ENCODE measurements around the gene CD74.

The CD74 gene

GRCh38 chr5:150361301-150361700 is 51.4 kb downstream of the CD74 start:
- no peak overlapping the region for H4K8ac ChIP-seq (ENCODE audit: low read depth, low read length)
- H3K27ac ChIP-seq (ENCODE audit: low read depth, low read length) = no peak overlapping the region
- no peak overlapping the region for H2AK5ac ChIP-seq (ENCODE audit: low read length)
- WGBS (ENCODE audit: extremely low coverage, insufficient coverage, insufficient read length) = no CpG with 5 or more reads among the region's 1 CpG
- no peak overlapping the region for H3K14ac ChIP-seq (ENCODE audit: low read length)
- peaks cover 11% of the 10 kb centered on the region for H3K79me1 ChIP-seq (ENCODE audit: low read length)
- H2BK120ac ChIP-seq (ENCODE audit: insufficient read depth, low read length, poor library complexity) = no peak overlapping the region
- H3K4ac ChIP-seq (ENCODE audit: low read depth, low read length) = peak overlapping the region; percentile 9
- no peaks in the 10 kb centered on the region for H3K9me3 ChIP-seq (ENCODE audit: insufficient read depth, low read depth, low read length)
- H3K4me3 ChIP-seq (ENCODE audit: low read depth, low read length) = no peak overlapping the region
- no peak overlapping the region for H2AFZ ChIP-seq (ENCODE audit: insufficient read depth, low read length, poor library complexity)
- H3K4me2 ChIP-seq (ENCODE audit: low read length) = no peak overlapping the region
- DNase-seq = no peak
- H3K27me3 ChIP-seq (ENCODE audit: insufficient read depth, low read length) = no peaks in the 10 kb centered on the region
- peaks cover 21 to 23% of the 10 kb centered on the region in 2 experiments for H3K4me1 ChIP-seq (ENCODE audit: control insufficient read depth in 1 of 2, insufficient read depth in 2 of 2, low read length in 2 of 2)
- H4K12ac ChIP-seq (ENCODE audit: low read depth, low read length) = no peak overlapping the region
- peaks cover 11% of the 10 kb centered on the region for H3K79me2 ChIP-seq (ENCODE audit: control insufficient read depth, insufficient read depth, low read length, poor library complexity)
- H3K9ac ChIP-seq (ENCODE audit: low read length) = no peak overlapping the region
- no peak overlapping the region for H2BK5ac ChIP-seq (ENCODE audit: low read depth, low read length, poor library complexity)
- peaks cover 26 to 42% of the 10 kb centered on the region in 2 experiments for H3K36me3 ChIP-seq (ENCODE audit: control insufficient read depth in 1 of 2, insufficient read depth in 2 of 2, low read length in 2 of 2)
- H2BK12ac ChIP-seq (ENCODE audit: low read length) = no peak overlapping the region
- H4K91ac ChIP-seq (ENCODE audit: low read depth, low read length) = no peak overlapping the region
- H3K18ac ChIP-seq (ENCODE audit: low read length) = no peak overlapping the region
- no peak overlapping the region for H3K23ac ChIP-seq (ENCODE audit: low read length)

GRCh38 chr5:150358261-150359095 is 54.2 kb downstream of the CD74 start:
- Histone ChIP-seq H3K27ac (ENCODE audit: low read depth, low read length) (peak overlapping the region; percentile 56), H3K18ac (ENCODE audit: low read length) (peak overlapping the region; percentile 89), H3K27me3 (ENCODE audit: insufficient read depth, low read length) (no peaks in the 10 kb centered on the region), H3K9me3 (ENCODE audit: insufficient read depth, low read depth, low read length) (no peaks in the 10 kb centered on the region), H2AK5ac (ENCODE audit: low read length) (peak overlapping the region; percentile 38), H4K8ac (ENCODE audit: low read depth, low read length) (peak overlapping the region; percentile 92), H4K91ac (ENCODE audit: low read depth, low read length) (peak overlapping the region; percentile 89), H3K4me3 (ENCODE audit: low read depth, low read length) (peak overlapping the region; percentile 97), H2BK120ac (ENCODE audit: insufficient read depth, low read length, poor library complexity) (peak overlapping the region; percentile 72), H3K14ac (ENCODE audit: low read length) (peak overlapping the region; percentile 92), H2AFZ (ENCODE audit: insufficient read depth, low read length, poor library complexity) (peak overlapping the region; percentile 61), H3K23ac (ENCODE audit: low read length) (no peak overlapping the region), H3K79me2 (ENCODE audit: control insufficient read depth, insufficient read depth, low read length, poor library complexity) (peaks cover 11% of the 10 kb centered on the region), H3K36me3 (ENCODE audit: control insufficient read depth in 1 of 2, insufficient read depth in 2 of 2, low read length in 2 of 2) (peaks cover 14 to 24% of the 10 kb centered on the region in 2 experiments), H3K79me1 (ENCODE audit: low read length) (peaks cover 11% of the 10 kb centered on the region), H4K12ac (ENCODE audit: low read depth, low read length) (peak overlapping the region; percentile 73), H2BK5ac (ENCODE audit: low read depth, low read length, poor library complexity) (peak overlapping the region; percentile 55), H3K9ac (ENCODE audit: low read length) (peak overlapping the region; percentile 89), H3K4me1 (ENCODE audit: control insufficient read depth in 1 of 2, insufficient read depth in 2 of 2, low read length in 2 of 2) (peaks cover 21 to 23% of the 10 kb centered on the region in 2 experiments), H3K4me2 (ENCODE audit: low read length) (peak overlapping the region; percentile 77), H2BK12ac (ENCODE audit: low read length) (no peak overlapping the region), H3K4ac (ENCODE audit: low read depth, low read length) (peak overlapping the region; percentile 97)
- WGBS (ENCODE audit: extremely low coverage, insufficient coverage, insufficient read length) = no CpG with 5 or more reads among the region's 23 CpGs
- no peak for DNase-seq

- Histone ChIP-seq H3K4me2 (ENCODE audit: low read length) (peak within 1 kb of the TSS; percentile 77), H4K12ac (ENCODE audit: low read depth, low read length) (peak within 1 kb of the TSS; percentile 73), H4K8ac (ENCODE audit: low read depth, low read length) (peak within 1 kb of the TSS; percentile 92), H3K14ac (ENCODE audit: low read length) (peak within 1 kb of the TSS; percentile 92), H3K79me2 (ENCODE audit: control insufficient read depth, insufficient read depth, low read length, poor library complexity) (peaks cover 11% of the 10 kb centered on the region), H3K9me3 (ENCODE audit: insufficient read depth, low read depth, low read length) (no peaks in the 10 kb centered on the region), H3K27me3 (ENCODE audit: insufficient read depth, low read length) (no peaks in the 10 kb centered on the region), H3K23ac (ENCODE audit: low read length) (no peak within 1 kb of the TSS), H3K27ac (ENCODE audit: low read depth, low read length) (peak within 1 kb of the TSS; percentile 56), H3K4me3 (ENCODE audit: low read depth, low read length) (peak within 1 kb of the TSS; percentile 97), H3K4me1 (ENCODE audit: control insufficient read depth in 1 of 2, insufficient read depth in 2 of 2, low read length in 2 of 2) (peaks cover 23 to 25% of the 10 kb centered on the region in 2 experiments), H3K4ac (ENCODE audit: low read depth, low read length) (peak within 1 kb of the TSS; percentile 97), H3K9ac (ENCODE audit: low read length) (peak within 1 kb of the TSS; percentile 89), H2BK120ac (ENCODE audit: insufficient read depth, low read length, poor library complexity) (peak within 1 kb of the TSS; percentile 72), H2AK5ac (ENCODE audit: low read length) (peak within 1 kb of the TSS; percentile 38), H3K36me3 (ENCODE audit: control insufficient read depth in 1 of 2, insufficient read depth in 2 of 2, low read length in 2 of 2) (peaks cover 8 to 17% of the 10 kb centered on the region in 2 experiments), H4K91ac (ENCODE audit: low read depth, low read length) (peak within 1 kb of the TSS; percentile 89), H3K18ac (ENCODE audit: low read length) (peak within 1 kb of the TSS; percentile 89), H2BK5ac (ENCODE audit: low read depth, low read length, poor library complexity) (peak within 1 kb of the TSS; percentile 55), H3K79me1 (ENCODE audit: low read length) (peaks cover 11% of the 10 kb centered on the region), H2AFZ (ENCODE audit: insufficient read depth, low read length, poor library complexity) (peak within 1 kb of the TSS; percentile 61), H2BK12ac (ENCODE audit: low read length) (no peak within 1 kb of the TSS)
- WGBS (ENCODE audit: extremely low coverage, insufficient coverage, insufficient read length) = no CpG with 5 or more reads among the region's 90 CpGs
- DNase-seq = peak; percentile 96 to 99
Observed at GRCh38 chr5:150357326-150358260, 55.1 kb downstream of the CD74 start, which contains the start of gene TCOF1. Gene TCOF1, plus strand, starts transcription at chr5:150357697. Its CDS starts 50 bp downstream, at chr5:150357747.
